Measurements from ENCODE around the gene CLEC1A.

GRCh38 chr12:10142976-10143589, 44.3 kb upstream of the CLEC1A start:
- TF ChIP-seq POLR2AphosphoS5 (IDR thresholded peaks at IDR 0.05; ENCODE audit: insufficient read depth in 1 of 2, low read depth in 1 of 2) (no peak), CTCF (IDR thresholded peaks at IDR 0.05) (no peak)

Data from vagina (tissue), 2 donors.